Heart left ventricle (tissue), 16 donors: ENCODE measurements around the gene TMEM51. TPM values are rescaled to one million over a fixed set of nuclear protein-coding genes. Genes with fewer than 3 reads are reported as not detected.
A peak's percentile ranks its signal among the peaks of the same experiment; 100 is the strongest.

Source experiments
- ATAC-seq, 4 donors: fragments of 200-7000 bp; cut with Tn5 transposase; one replicate each; pipeline ENCODE4 v1.9.1; 2020 to 2022; ENCODE audit warnings: moderate library complexity in 4 of 4, mild to moderate bottlenecking in 3 of 4, moderate number of reproducible peaks in 1 of 4
- DNase-seq, 5 donors: peaks; one replicate each; pipeline ENCODE4 v3.0.0-alpha.2; 2020
- H3K27ac ChIP-seq, 12 donors: fragments of 200-600 bp; sonication (generic) in 4 of 12; one replicate each; pipeline versions ENCODE4 v1.5.0 to v1.8.0; 2016 to 2022; ENCODE audit warnings: mild to moderate bottlenecking in 2 of 12
- H3K27me3 ChIP-seq, 9 donors: fragments of 200-600 bp; sonication (generic) in 2 of 9; one replicate each; pipeline versions ENCODE4 v1.5.1 to v1.8.0; 2016 to 2022; ENCODE audit warnings: mild to moderate bottlenecking in 3 of 9
- H3K36me3 ChIP-seq, 9 donors: fragments of 200-600 bp; sonication (generic) in 2 of 9; one replicate each; pipeline versions ENCODE4 v1.5.0 to v1.8.0; 2018 to 2022; ENCODE audit warnings: mild to moderate bottlenecking in 2 of 9
- H3K4me1 ChIP-seq, 12 donors: fragments of 200-600 bp; sonication (generic) in 4 of 12; one replicate each; pipeline versions ENCODE4 v1.5.0 to v1.8.0; 2016 to 2022; ENCODE audit warnings: mild to moderate bottlenecking in 3 of 12
- H3K4me3 ChIP-seq, 12 donors: fragments of 200-600 bp; sonication (generic) in 4 of 12; one replicate each; pipeline versions ENCODE4 v1.5.0 to v1.8.0; 2017 to 2022; ENCODE audit warnings: mild to moderate bottlenecking in 9 of 12, moderate library complexity in 4 of 12
- H3K9me3 ChIP-seq, 12 donors: fragments of 200-600 bp; sonication (generic) in 4 of 12; one replicate each; pipeline versions ENCODE4 v1.5.0 to v1.8.0; 2016 to 2022; ENCODE audit warnings: mild to moderate bottlenecking in 1 of 12
- CTCF ChIP-seq, 12 donors: fragments of 200-600 bp; sonication (generic) in 4 of 12; IDR thresholded peaks; one replicate each; pipeline versions ENCODE4 v1.5.0 to v1.8.0; 2018 to 2022; ENCODE audit warnings: antibody characterized with exemption in 12 of 12, mild to moderate bottlenecking in 5 of 12
- POLR2A ChIP-seq, 2 donors: fragments of 450-650 bp; IDR thresholded peaks; one replicate each; pipeline ENCODE4 v1.6.1; 2017; ENCODE audit warnings: antibody characterized with exemption in 2 of 2, mild to moderate bottlenecking in 2 of 2, moderate library complexity in 2 of 2
- WGBS, 4 donors: extraction: QIAGEN DNeasy Blood & Tissue Kit in 2 of 4; methylation state at CpG; one replicate each; pipeline versions ENCODE4 v1.1.5 to v1.1.7; 2013 to 2018; 5-methylcytosine and 5-hydroxymethylcytosine counted together
- intact Hi-C, 10 donors: fragments of 100-400 bp; cut with DNase I; formaldehyde crosslinking; loops; one replicate each; pipeline versions ENCODE4 v1.11.1 to v1.14.2; 2022
- polyA plus RNA-seq, 2 donors: library from polyadenylated mRNA; stranded (reverse); fragments of 200-250 nt; gene quantifications; one replicate each; pipeline ENCODE4 v1.2.3, GENCODE V29; 2013
- total RNA-seq, 9 donors: library from RNA; depleted of rRNA in 2 of 9; stranded (reverse); fragments of >200 nt in 2 of 9; fragmentation: NEBNext Ultra II Directional in 3 of 9; extraction: Animal tissue kit (Norgen Biotek cat#: 25700) in 3 of 9; gene quantifications; one replicate each; pipeline versions ENCODE4 v1.1.0 to v1.2.4, GENCODE V29; 2016 to 2023
- donor health status: ischemic (EF 13 %, LVEDD 7.1; RV severe dilation, severe dysfunction).
- donor health status: healthy with polysubstance abuse.
- donor health status: DM: no; HTN: yes; CAD: no.
- donor health status: DM: no; HTN: no; CAD: no.
- donor health status: ischemic (EF 25% LVEDD 6.9; RV normal size, moderate dysfunction).
- donor health status: ischemic (EF 25% LVEDD 5.7; RV mildly dilated, moderate dysfunction).
- donor health status: healthy.
- donor health status: DM: yes; HTN: yes; CAD: no.
- donor health status: ischemic (EF 35%, LVEDD 5.7; RV mildly dilated, moderate dysfunction).
- donor health status: nonischemic (EF 11% LVEDD 7.7; RV severe dilation, severe dysfunction).
- donor health status: DM: yes; HTN: yes; CAD: no.
- donor health status: PGD.
- donor health status: ischemic (EF 29% LVEDD 5.4; RV normal size, mild dysfunction).
- donor health status: nonischemic (EF 23%, LVEDD 6.1; RV moderate dilation, normal function).

TMEM51 gene
- total and polyA plus RNA-seq, 11 donors = 2.0 to 9.5 (median 3.8) TPM

GRCh38 chr1:15191770-15192169 lies 38.2 kb downstream of the TMEM51 start:
- WGBS, 4 donors = 81 to 87% (median 86%) methylated on average over 13 of the region's 13 CpGs
- Histone ChIP-seq H3K4me1 (peaks cover 0 to 18% (median 8%) of the 10 kb centered on the region in 12 donors), H3K4me3 (no peak overlapping the region), H3K36me3 (no peaks in the 10 kb centered on the region), H3K27me3 (no peaks in the 10 kb centered on the region), H3K9me3 (no peaks in the 10 kb centered on the region), H3K27ac (no peak overlapping the region)
- DNase-seq (no peak), ATAC-seq (no peak)
- TF ChIP-seq CTCF (IDR thresholded peaks at IDR 0.05) = no peak
- TF ChIP-seq POLR2A (IDR thresholded peaks at IDR 0.05) = no peak
- intact Hi-C loops = no loop called here

- H3K36me3 ChIP-seq = no peaks in the 10 kb centered on the region
- TF ChIP-seq POLR2A (IDR thresholded peaks at IDR 0.05) = no peak
- TF ChIP-seq CTCF (IDR thresholded peaks at IDR 0.05) = no peak
- H3K27ac ChIP-seq = no peak overlapping the region
- no peaks in the 10 kb centered on the region for H3K9me3 ChIP-seq
- no peak for ATAC-seq
- WGBS, 4 donors = 75 to 85% (median 81%) methylated on average over 10 to 12 of the region's 12 CpGs
- peaks cover 0 to 15% (median 6%) of the 10 kb centered on the region in 12 donors for H3K4me1 ChIP-seq
- DNase-seq = no peak
- intact Hi-C loops = no loop called here
- H3K4me3 ChIP-seq = no peak overlapping the region
- no peaks in the 10 kb centered on the region for H3K27me3 ChIP-seq
These were observed 39.5 kb downstream of the TMEM51 start for GRCh38 chr1:15192916-15193550.

GRCh38 chr1:15195420-15196052 lies 42.0 kb downstream of the TMEM51 start:
- no peak for TF ChIP-seq POLR2A (IDR thresholded peaks at IDR 0.05)
- no peak for TF ChIP-seq CTCF (IDR thresholded peaks at IDR 0.05)
- intact Hi-C loops = no loop called here
- Histone ChIP-seq H3K27ac (no peak overlapping the region), H3K27me3 (no peaks in the 10 kb centered on the region), H3K4me3 (no peak overlapping the region), H3K9me3 (no peaks in the 10 kb centered on the region), H3K4me1 (peaks cover 0 to 5% (median 0%) of the 10 kb centered on the region in 12 donors), H3K36me3 (no peaks in the 10 kb centered on the region)
- peak in 2 of 5 donors; percentile 44 to 52 for DNase-seq
- WGBS, 4 donors = 62 to 73% (median 68%) methylated on average over 9 of the region's 9 CpGs
- ATAC-seq = peak in 2 of 4 donors; percentile 21 to 22

- intact Hi-C loops = no loop called here
- no peak overlapping the region for H3K27ac ChIP-seq
These were observed 42.5 kb downstream of the TMEM51 start for GRCh38 chr1:15196069-15196468.

More at GRCh38 chr1:15196069-15196468, 42.5 kb downstream of the TMEM51 start:
- H3K36me3 ChIP-seq = no peaks in the 10 kb centered on the region
- no peaks in the 10 kb centered on the region for H3K9me3 ChIP-seq
- no peak for DNase-seq
- TF ChIP-seq CTCF (IDR thresholded peaks at IDR 0.05) (no peak), POLR2A (IDR thresholded peaks at IDR 0.05) (no peak)
- no peak overlapping the region for H3K4me3 ChIP-seq
- no peaks in the 10 kb centered on the region for H3K27me3 ChIP-seq
- ATAC-seq = no peak
- peaks cover 0 to 5% (median 0%) of the 10 kb centered on the region in 12 donors for H3K4me1 ChIP-seq
- 64 to 75% (median 72%) methylated on average over 8 to 9 of the region's 9 CpGs for WGBS, 4 donors
